Ishikawa (cell line): ENCODE results near the gene URI1.

Experiments
- CEBPB ChIP-seq: IDR thresholded peaks from 2 replicates; pipeline ENCODE4 v1.6.1; 2012
- CREB1 ChIP-seq: IDR thresholded peaks from 2 replicates; pipeline ENCODE4 v1.6.1; 2012; ENCODE audit warnings: low read depth
- EGR1 ChIP-seq: IDR thresholded peaks from 2 replicates; pipeline ENCODE4 v1.6.1; 2012
- EP300 ChIP-seq: IDR thresholded peaks from 2 replicates; pipeline ENCODE4 v1.6.1; 2012; ENCODE audit warnings: borderline replicate concordance
- FOXM1 ChIP-seq: IDR thresholded peaks from 2 replicates; pipeline ENCODE4 v1.6.1; 2012; ENCODE audit warnings: low read depth, borderline replicate concordance
- MAX ChIP-seq: IDR thresholded peaks from 2 replicates; pipeline ENCODE4 v1.6.1; 2012
- RAD21 ChIP-seq: IDR thresholded peaks from 2 replicates; pipeline ENCODE4 v1.6.1; 2012; ENCODE audit warnings: low read depth
- TAF1 ChIP-seq: IDR thresholded peaks from 2 replicates; pipeline ENCODE4 v1.6.1; 2012; ENCODE audit warnings: low read depth, mild to moderate bottlenecking
- TCF12 ChIP-seq: IDR thresholded peaks from 2 replicates; pipeline ENCODE4 v1.6.1; 2012; ENCODE audit warnings: low read depth
- TEAD4 ChIP-seq: IDR thresholded peaks from 2 replicates; pipeline ENCODE4 v1.6.1; 2012
- YY1 ChIP-seq: IDR thresholded peaks from 2 replicates; pipeline ENCODE4 v1.6.1; 2012; ENCODE audit warnings: low read depth
- ZBTB7A ChIP-seq: IDR thresholded peaks from 2 replicates; pipeline ENCODE4 v1.6.1; 2012; ENCODE audit warnings: low read depth
- TF ChIP-seq, protein P1 (sequence below): IDR thresholded peaks from 2 replicates; pipeline ENCODE4 v1.6.1; 2012; ENCODE audit warnings: low read depth, mild to moderate bottlenecking

- TF ChIP-seq MAX (no peak), EP300 (no peak), EGR1 (no peak), FOXM1 (no peak), YY1 (no peak), TCF12 (no peak), CEBPB (no peak), TAF1 (no peak), ZBTB7A (no peak), CREB1 (no peak), RAD21 (no peak), TEAD4 (no peak)
- TF ChIP-seq, protein P1, sequence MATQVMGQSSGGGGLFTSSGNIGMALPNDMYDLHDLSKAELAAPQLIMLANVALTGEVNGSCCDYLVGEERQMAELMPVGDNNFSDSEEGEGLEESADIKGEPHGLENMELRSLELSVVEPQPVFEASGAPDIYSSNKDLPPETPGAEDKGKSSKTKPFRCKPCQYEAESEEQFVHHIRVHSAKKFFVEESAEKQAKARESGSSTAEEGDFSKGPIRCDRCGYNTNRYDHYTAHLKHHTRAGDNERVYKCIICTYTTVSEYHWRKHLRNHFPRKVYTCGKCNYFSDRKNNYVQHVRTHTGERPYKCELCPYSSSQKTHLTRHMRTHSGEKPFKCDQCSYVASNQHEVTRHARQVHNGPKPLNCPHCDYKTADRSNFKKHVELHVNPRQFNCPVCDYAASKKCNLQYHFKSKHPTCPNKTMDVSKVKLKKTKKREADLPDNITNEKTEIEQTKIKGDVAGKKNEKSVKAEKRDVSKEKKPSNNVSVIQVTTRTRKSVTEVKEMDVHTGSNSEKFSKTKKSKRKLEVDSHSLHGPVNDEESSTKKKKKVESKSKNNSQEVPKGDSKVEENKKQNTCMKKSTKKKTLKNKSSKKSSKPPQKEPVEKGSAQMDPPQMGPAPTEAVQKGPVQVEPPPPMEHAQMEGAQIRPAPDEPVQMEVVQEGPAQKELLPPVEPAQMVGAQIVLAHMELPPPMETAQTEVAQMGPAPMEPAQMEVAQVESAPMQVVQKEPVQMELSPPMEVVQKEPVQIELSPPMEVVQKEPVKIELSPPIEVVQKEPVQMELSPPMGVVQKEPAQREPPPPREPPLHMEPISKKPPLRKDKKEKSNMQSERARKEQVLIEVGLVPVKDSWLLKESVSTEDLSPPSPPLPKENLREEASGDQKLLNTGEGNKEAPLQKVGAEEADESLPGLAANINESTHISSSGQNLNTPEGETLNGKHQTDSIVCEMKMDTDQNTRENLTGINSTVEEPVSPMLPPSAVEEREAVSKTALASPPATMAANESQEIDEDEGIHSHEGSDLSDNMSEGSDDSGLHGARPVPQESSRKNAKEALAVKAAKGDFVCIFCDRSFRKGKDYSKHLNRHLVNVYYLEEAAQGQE, result no peak
Observed at GRCh38 chr19:29974701-29975100, 32.7 kb downstream of the URI1 start.
